Activated CD4-positive, alpha-beta memory T cell treated with anti-CD3 and anti-CD28 coated beads for 36 hours (primary cell): Measurements from ENCODE around the gene B3GLCT. TPM values are rescaled to one million over a fixed set of nuclear protein-coding genes. Genes with fewer than 3 reads are reported as not detected.
"Not testable (repeated sequence)": the region's sequence is repeated elsewhere in the genome, so short reads cannot be mapped to it uniquely, and the experiment has no call there.

Source experiments
- CTCF ChIA-PET: fragments of 350-600 bp; sonication (Branson Sonifier 250); formaldehyde crosslinking; loops from one replicate; lab custom pipeline; 2021; ENCODE audit warnings: antibody characterized with exemption, inconsistent platforms; lab: Charles Lee
- POLR2A ChIA-PET: fragments of 350-600 bp; sonication (Branson Sonifier 250); formaldehyde crosslinking; loops from one replicate; lab custom pipeline; 2021; ENCODE audit warnings: antibody characterized with exemption; lab: Charles Lee
- DNase-seq: peaks from one replicate; pipeline ENCODE4 v3.0.0-alpha.2; 2020
- H3K27ac Mint-ChIP-seq: one replicate; pipeline ENCODE4 v1.8.0; 2021; ENCODE audit warnings: mixed read lengths
- H3K27me3 Mint-ChIP-seq: one replicate; pipeline ENCODE4 v1.8.0; 2021; ENCODE audit warnings: mixed read lengths
- H3K36me3 Mint-ChIP-seq: one replicate; pipeline ENCODE4 v1.8.0; 2021; ENCODE audit warnings: mixed read lengths
- H3K4me1 Mint-ChIP-seq: one replicate; pipeline ENCODE4 v1.8.0; 2021; ENCODE audit warnings: low read depth, mixed read lengths
- H3K4me3 Mint-ChIP-seq: one replicate; pipeline ENCODE4 v1.8.0; 2021; ENCODE audit warnings: mild to moderate bottlenecking, mixed read lengths
- H3K9me3 Mint-ChIP-seq: one replicate; pipeline ENCODE4 v1.8.0; 2021; ENCODE audit warnings: mixed read lengths
- intact Hi-C: fragments of 100-400 bp; cut with micrococcal nuclease; formaldehyde crosslinking; loops from one replicate; pipeline ENCODE4 v1.15.1; 2023
- total RNA-seq, 2 experiments: library from RNA; stranded (reverse); gene quantifications; one replicate each; pipeline ENCODE4 v1.2.3, GENCODE V29; 2021

B3GLCT gene
- total RNA-seq, 2 experiments from 2014 or later: 2.6 to 2.8 TPM

DNA sequence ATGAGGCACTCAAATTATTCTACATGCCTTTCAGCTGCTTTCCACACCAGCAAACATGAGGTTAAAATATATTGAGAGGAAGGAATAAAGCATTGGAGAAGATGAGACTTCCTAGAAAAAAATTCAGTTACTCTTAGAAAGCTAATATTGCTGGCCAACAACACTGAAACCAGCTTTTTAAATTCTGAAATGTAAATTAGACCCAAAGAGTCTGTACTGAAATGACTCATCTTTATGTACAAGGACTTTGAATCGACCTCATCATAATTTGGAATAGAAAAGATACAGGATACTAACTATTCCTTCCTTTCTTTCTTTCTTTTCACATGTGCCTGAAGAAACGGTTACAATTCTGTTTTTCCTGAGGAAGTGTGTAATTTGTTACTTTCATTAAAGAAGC lies 31.6 kb upstream of the B3GLCT start:
- intact Hi-C loops: loop anchor here (10.0 kb wide), 1 partner anchor 1573 kb away; the partner anchor contains the start of gene SLC7A1
- Mint-ChIP-seq H3K4me1 (peaks cover 6% of the 10 kb centered on the region), H3K27ac (no peak overlapping the region), H3K27me3 (peaks cover 6% of the 10 kb centered on the region), H3K9me3 (no peaks in the 10 kb centered on the region), H3K36me3 (no peaks in the 10 kb centered on the region), H3K4me3 (no peak overlapping the region)
- POLR2A ChIA-PET: no interaction called here
- DNase-seq: no peak
- CTCF ChIA-PET: interaction anchor here (0.8 kb wide), 1 partner anchor 28 kb away, joined by 3 read pairs; no protein-coding TSS in a partner anchor

DNA sequence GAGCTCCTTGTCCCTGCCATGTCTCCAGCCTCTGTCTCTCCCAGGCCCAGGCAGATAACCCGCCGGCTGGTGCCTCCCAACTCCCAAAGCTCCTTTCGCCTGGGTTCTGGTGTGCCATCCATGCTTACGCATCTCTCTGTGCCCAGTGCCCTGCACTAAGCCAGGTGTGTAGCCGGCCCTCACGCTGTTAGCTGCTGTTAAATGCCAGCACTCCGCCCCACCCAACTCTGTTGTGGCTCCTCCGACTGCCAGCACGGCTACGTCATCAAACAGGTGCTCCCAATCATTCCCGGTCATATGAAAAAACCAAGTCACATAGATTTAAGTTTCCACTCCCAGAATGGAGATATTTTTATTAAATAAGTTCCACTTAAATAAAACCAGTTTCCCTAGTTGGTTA lies 31.0 kb upstream of the B3GLCT start:
- Mint-ChIP-seq H3K27me3 (peaks cover 8% of the 10 kb centered on the region), H3K4me1 (peaks cover 2% of the 10 kb centered on the region), H3K27ac (no peak overlapping the region), H3K4me3 (no peak overlapping the region), H3K36me3 (no peaks in the 10 kb centered on the region), H3K9me3 (no peaks in the 10 kb centered on the region)
- CTCF ChIA-PET: no interaction called here
- intact Hi-C loops: loop anchor here (10.0 kb wide), 1 partner anchor 1574 kb away; the partner anchor contains the start of gene SLC7A1
- DNase-seq: no peak
- POLR2A ChIA-PET: no interaction called here

DNA sequence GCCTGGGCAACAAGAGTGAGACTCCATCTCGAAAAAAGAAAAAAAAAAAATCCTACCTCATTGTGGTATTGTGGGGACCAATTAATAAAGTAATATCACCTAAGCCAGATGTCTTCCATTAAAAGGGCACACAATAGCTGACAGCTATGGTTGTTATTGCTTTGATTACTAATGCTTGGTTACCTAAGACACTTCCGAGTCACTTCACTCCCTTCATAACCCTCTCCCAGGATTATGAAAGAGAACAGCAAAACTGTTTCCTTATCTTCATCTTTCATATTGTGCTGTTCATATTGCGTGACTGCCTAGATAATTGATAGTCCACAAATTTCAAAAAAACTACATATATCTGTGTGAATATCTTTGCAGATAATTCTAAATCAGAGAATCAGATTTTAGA lies 27.8 kb upstream of the B3GLCT start:
- Mint-ChIP-seq H3K27ac (no peak overlapping the region), H3K9me3 (no peaks in the 10 kb centered on the region), H3K4me1 (no peaks in the 10 kb centered on the region), H3K4me3 (no peak overlapping the region), H3K27me3 (peaks cover 8% of the 10 kb centered on the region), H3K36me3 (no peaks in the 10 kb centered on the region)
- ChIA-PET POLR2A (no interaction called here), CTCF (no interaction called here)
- intact Hi-C loops: no loop called here
- no peak for DNase-seq

DNA sequence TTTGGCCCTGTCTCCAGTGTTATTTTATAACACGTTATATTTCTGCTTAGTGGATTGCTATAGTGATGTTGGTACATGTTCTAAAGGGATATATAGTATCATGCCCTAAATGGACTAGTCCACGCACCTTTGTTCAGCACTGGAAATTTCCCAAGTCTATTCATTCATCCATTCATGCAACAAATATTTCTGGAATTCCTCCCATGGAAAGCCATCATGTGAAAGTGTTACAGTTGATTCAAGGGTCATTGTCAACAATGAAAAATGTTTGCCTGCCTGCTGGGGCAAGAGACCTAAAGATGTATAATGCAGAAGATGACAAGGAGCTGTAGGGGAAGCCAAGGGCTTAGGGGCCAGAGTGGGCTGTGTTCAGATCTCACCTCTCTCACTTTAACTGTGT lies 27.2 kb upstream of the B3GLCT start:
- CTCF ChIA-PET: interaction anchor here (0.8 kb wide), 1 partner anchor 52 kb away, joined by 3 read pairs; no protein-coding TSS in a partner anchor
- Mint-ChIP-seq H3K27ac (no peak overlapping the region), H3K9me3 (no peaks in the 10 kb centered on the region), H3K4me3 (no peak overlapping the region), H3K27me3 (peaks cover 8% of the 10 kb centered on the region), H3K36me3 (no peaks in the 10 kb centered on the region), H3K4me1 (no peaks in the 10 kb centered on the region)
- intact Hi-C loops: no loop called here
- POLR2A ChIA-PET: no interaction called here
- no peak for DNase-seq

DNA sequence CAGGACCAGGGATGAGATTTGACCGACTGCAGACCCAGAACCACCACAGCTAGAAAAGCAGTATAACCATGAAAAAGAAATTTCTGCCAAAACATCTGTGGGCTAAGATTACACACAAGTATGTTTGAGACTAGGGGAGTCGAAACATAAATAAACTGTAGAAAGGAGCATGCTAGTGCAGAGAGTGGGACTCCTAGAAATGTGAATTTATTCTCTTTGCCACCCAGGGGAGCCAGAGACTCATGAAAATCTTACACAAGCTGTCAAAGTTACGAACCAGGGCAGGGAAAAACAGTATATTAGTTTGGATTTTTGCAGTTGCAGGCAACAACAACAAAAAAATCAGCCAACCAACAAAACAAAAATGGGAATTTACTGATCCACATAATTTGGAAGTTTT lies 25.8 kb upstream of the B3GLCT start:
- ChIA-PET CTCF (interaction anchor here (0.7 kb wide), 2 partner anchors 26 to 251 kb away, joined by 3 to 6 read pairs; partner anchors contain the start of gene B3GLCT), POLR2A (no interaction called here)
- no peak for DNase-seq
- Mint-ChIP-seq H3K27ac (no peak overlapping the region), H3K4me1 (no peaks in the 10 kb centered on the region), H3K27me3 (peaks cover 8% of the 10 kb centered on the region), H3K36me3 (no peaks in the 10 kb centered on the region), H3K9me3 (no peaks in the 10 kb centered on the region), H3K4me3 (no peak overlapping the region)
- intact Hi-C loops: no loop called here

- H3K27ac Mint-ChIP-seq: no peak overlapping the region
Observed at GRCh38 chr13:31175847-31176532, 23.8 kb upstream of the B3GLCT start.

DNA sequence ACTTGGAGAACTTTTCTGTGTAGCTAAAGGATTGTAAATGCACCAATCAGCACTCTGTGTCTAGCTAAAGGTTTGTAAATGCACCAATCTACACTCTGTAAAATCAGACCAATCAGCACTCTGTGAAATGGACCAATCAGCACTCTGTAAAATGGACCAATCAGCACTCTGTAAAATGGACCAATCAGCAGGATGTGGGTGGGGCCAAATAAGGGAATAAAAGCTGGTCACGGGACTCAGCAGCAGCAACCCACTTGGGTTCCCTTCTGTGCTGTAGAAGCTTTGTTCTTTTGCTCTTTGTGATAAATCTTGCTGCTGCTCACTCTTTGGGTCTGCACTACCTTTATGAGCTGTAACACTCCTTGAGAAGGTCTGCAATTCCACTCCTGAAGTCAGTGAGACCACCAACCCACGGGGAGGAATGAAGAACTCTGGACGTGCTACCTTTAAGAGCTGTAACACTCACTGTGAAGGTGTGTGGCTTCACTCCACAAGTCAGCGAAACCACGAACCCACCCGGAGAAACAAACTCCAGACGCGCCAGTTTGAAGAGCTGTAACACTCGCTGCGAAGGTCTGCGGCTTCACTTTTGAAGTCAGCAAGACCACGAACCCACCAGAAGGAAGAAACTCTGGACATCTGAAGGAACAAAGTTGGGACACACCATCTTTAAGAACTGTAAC lies 21.8 kb upstream of the B3GLCT start:
- H3K4me1 Mint-ChIP-seq, H3K27ac Mint-ChIP-seq, H3K36me3 Mint-ChIP-seq, DNase-seq, CTCF ChIA-PET, H3K4me3 Mint-ChIP-seq, POLR2A ChIA-PET, intact Hi-C loops, H3K9me3 Mint-ChIP-seq, H3K27me3 Mint-ChIP-seq: not testable (repeated sequence)

More at GRCh38 chr13:31175847-31176532, 23.8 kb upstream of the B3GLCT start:
- Mint-ChIP-seq H3K4me1 (no peaks in the 10 kb centered on the region), H3K36me3 (no peaks in the 10 kb centered on the region), H3K27me3 (peaks cover 8% of the 10 kb centered on the region), H3K4me3 (no peak overlapping the region), H3K9me3 (no peaks in the 10 kb centered on the region)
- intact Hi-C loops: no loop called here
- CTCF ChIA-PET: no interaction called here
- POLR2A ChIA-PET: no interaction called here
- no peak for DNase-seq

DNA sequence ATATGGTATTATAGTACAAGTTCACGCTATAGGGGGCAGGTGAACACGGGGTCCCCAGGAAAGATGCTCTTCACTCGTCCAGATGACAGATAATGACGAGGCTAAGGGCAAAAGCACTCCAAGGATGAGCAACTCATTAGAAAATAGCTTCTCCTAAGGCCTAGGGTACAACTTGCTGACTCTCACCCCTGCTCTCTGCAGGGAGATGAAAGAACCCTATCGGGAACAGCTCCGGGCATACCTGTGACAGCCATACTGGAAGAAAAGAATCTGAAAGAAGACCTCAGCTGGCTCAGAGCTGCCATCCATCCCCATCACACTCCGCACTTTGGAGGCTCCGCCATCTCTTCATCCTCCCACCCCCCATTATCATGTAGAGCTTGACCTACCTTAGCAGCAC lies 20.5 kb upstream of the B3GLCT start:
- H3K27ac Mint-ChIP-seq: no peak overlapping the region
- ChIA-PET POLR2A (no interaction called here), CTCF (interaction anchor here (1.9 kb wide), 1 partner anchor 21 kb away, joined by 4 read pairs; the partner anchor contains the start of gene B3GLCT)

GRCh38 chr13:31179754-31180153 lies 20.0 kb upstream of the B3GLCT start:
- H3K27ac Mint-ChIP-seq: no peak overlapping the region
- POLR2A ChIA-PET: no interaction called here

More for the DNA sequence above, 20.5 kb upstream of the B3GLCT start:
- Mint-ChIP-seq H3K36me3 (no peaks in the 10 kb centered on the region), H3K4me1 (no peaks in the 10 kb centered on the region), H3K4me3 (no peak overlapping the region), H3K9me3 (no peaks in the 10 kb centered on the region), H3K27me3 (peaks cover 2% of the 10 kb centered on the region)
- intact Hi-C loops: no loop called here
- DNase-seq: no peak

DNA sequence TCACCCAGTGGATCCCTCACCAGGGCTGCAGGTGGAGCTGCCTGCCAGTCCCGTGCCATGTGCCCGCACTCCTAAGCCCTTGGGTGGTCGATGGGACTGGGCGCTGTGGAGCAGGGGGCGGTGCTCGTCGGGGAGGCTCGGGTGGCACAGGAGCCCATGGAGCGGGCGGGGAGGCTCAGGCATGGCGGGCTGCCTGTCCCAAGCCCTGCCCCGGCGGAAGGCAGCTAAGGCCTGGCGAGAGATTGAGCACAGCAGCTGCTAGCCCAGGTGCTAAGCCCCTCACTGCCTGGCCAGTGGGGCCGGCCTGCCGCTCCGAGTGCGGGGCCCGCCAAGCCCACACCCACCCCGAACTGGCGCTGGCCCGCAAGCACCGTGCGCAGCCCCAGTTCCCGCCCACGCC lies 16.8 kb upstream of the B3GLCT start:
- H3K4me3 Mint-ChIP-seq: no peak overlapping the region
- ChIA-PET POLR2A (no interaction called here), CTCF (no interaction called here)
- no peak overlapping the region for H3K27ac Mint-ChIP-seq
- H3K4me1 Mint-ChIP-seq: no peaks in the 10 kb centered on the region
- intact Hi-C loops: no loop called here
- peaks cover 2% of the 10 kb centered on the region for H3K27me3 Mint-ChIP-seq
- no peaks in the 10 kb centered on the region for H3K9me3 Mint-ChIP-seq
- DNase-seq: no peak
- H3K36me3 Mint-ChIP-seq: no peaks in the 10 kb centered on the region

More at GRCh38 chr13:31179754-31180153, 20.0 kb upstream of the B3GLCT start:
- H3K4me3 Mint-ChIP-seq: no peak overlapping the region
- CTCF ChIA-PET: interaction anchor here (1.9 kb wide), 1 partner anchor 20 kb away, joined by 4 read pairs; the partner anchor contains the start of gene B3GLCT
- H3K4me1 Mint-ChIP-seq: no peaks in the 10 kb centered on the region
- H3K36me3 Mint-ChIP-seq: no peaks in the 10 kb centered on the region
- no peak for DNase-seq
- no peaks in the 10 kb centered on the region for H3K9me3 Mint-ChIP-seq
- intact Hi-C loops: no loop called here
- H3K27me3 Mint-ChIP-seq: peaks cover 2% of the 10 kb centered on the region

GRCh38 chr13:31184451-31184850 lies 15.3 kb upstream of the B3GLCT start:
- Mint-ChIP-seq H3K27ac (no peak overlapping the region), H3K4me1 (no peaks in the 10 kb centered on the region), H3K27me3 (peaks cover 2% of the 10 kb centered on the region), H3K36me3 (no peaks in the 10 kb centered on the region), H3K9me3 (no peaks in the 10 kb centered on the region), H3K4me3 (no peak overlapping the region)
- POLR2A ChIA-PET: no interaction called here
- DNase-seq: no peak
- CTCF ChIA-PET: no interaction called here
- intact Hi-C loops: no loop called here

- intact Hi-C loops: no loop called here
- H3K36me3 Mint-ChIP-seq: no peaks in the 10 kb centered on the region
- no peaks in the 10 kb centered on the region for H3K4me1 Mint-ChIP-seq
- ChIA-PET POLR2A (no interaction called here), CTCF (interaction anchor here (0.7 kb wide), 1 partner anchor 702 kb away, joined by 3 read pairs; no protein-coding TSS in a partner anchor)
- no peak overlapping the region for H3K27ac Mint-ChIP-seq
- no peaks in the 10 kb centered on the region for H3K9me3 Mint-ChIP-seq
- DNase-seq: no peak
- H3K27me3 Mint-ChIP-seq: peaks cover 2% of the 10 kb centered on the region
- no peak overlapping the region for H3K4me3 Mint-ChIP-seq
Observed at GRCh38 chr13:31184981-31185645, 14.7 kb upstream of the B3GLCT start.
